ENCODE data around the gene MSX2.

Gene MSX2

DNA sequence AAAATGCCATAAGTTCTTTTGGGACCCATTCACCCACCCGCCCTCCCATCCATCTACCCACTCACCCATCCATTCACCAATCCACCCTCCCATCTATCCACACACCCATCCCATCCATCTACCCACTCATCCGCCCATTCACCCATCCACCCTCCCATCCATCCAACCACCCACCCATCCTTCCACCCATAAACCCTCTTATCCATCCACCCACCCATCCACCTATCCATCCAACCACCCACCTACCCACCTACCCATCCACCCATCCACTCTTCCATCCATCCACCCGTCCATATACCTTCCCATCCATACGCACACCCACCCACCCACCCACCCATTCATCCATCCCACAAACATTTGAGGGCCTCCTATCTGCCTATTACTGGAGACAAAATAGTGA lies 43.3 kb downstream of the MSX2 start:
- H3K27ac Mint-ChIP-seq: no peak overlapping the region
- H3K4me3 Mint-ChIP-seq: no peak overlapping the region
- H3K4me1 Mint-ChIP-seq: no peaks in the 10 kb centered on the region
- peaks cover 10% of the 10 kb centered on the region for H3K27me3 Mint-ChIP-seq (ENCODE audit: low read depth, poor library complexity)
- DNase-seq: no peak
- H3K9me3 Mint-ChIP-seq: no peaks in the 10 kb centered on the region
- H3K36me3 Mint-ChIP-seq (ENCODE audit: low read depth): no peaks in the 10 kb centered on the region
- TF ChIP-seq, protein P1, sequence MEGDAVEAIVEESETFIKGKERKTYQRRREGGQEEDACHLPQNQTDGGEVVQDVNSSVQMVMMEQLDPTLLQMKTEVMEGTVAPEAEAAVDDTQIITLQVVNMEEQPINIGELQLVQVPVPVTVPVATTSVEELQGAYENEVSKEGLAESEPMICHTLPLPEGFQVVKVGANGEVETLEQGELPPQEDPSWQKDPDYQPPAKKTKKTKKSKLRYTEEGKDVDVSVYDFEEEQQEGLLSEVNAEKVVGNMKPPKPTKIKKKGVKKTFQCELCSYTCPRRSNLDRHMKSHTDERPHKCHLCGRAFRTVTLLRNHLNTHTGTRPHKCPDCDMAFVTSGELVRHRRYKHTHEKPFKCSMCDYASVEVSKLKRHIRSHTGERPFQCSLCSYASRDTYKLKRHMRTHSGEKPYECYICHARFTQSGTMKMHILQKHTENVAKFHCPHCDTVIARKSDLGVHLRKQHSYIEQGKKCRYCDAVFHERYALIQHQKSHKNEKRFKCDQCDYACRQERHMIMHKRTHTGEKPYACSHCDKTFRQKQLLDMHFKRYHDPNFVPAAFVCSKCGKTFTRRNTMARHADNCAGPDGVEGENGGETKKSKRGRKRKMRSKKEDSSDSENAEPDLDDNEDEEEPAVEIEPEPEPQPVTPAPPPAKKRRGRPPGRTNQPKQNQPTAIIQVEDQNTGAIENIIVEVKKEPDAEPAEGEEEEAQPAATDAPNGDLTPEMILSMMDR (IDR thresholded peaks at IDR 0.05): no peak

DNA sequence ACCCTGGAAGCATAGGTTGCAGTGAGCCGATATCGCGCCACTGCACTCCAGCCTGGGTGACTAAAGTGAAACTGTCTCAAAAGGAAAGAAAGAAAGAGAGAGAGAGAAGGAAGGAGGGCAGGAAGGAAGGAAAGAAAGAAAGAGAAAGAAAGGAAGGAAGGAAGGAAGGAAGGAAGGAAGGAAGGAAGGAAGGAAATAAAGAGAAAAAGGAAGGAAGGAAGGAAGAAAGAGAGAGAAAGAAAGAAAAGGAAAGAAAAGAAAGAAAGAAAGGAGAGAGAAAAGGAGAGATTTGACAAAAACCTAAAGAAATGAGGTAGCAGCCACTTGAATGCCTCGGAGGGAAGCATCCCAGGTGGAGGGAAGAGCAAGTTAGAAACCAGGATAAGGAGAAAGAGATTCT lies 44.6 kb downstream of the MSX2 start:
- Mint-ChIP-seq H3K9me3 (no peaks in the 10 kb centered on the region), H3K4me1 (no peaks in the 10 kb centered on the region), H3K27ac (no peak overlapping the region), H3K27me3 (ENCODE audit: low read depth, poor library complexity) (peaks cover 10% of the 10 kb centered on the region), H3K36me3 (ENCODE audit: low read depth) (no peaks in the 10 kb centered on the region), H3K4me3 (no peak overlapping the region)
- TF ChIP-seq, protein P1 (IDR thresholded peaks at IDR 0.05): no peak
- DNase-seq: no peak

DNA sequence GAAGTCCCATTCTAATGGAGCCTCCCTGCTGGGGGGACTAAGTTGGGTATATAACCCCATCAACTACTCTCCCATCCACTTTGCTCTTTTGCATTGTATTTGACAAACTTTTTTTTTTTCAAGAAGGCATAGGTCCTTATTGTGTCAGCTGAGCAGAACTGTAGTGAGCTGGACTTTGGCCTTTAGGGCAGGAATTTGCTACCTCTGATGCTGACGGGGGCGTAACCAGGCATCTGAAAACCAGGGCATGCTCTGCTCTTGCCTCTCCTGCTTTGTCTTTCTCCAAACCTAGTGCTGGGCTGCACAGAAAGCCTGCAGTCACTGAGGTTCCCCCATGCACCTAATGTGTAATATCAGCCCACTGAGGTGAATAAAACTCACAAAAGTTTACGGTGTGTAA lies 49.0 kb downstream of the MSX2 start:
- no peaks in the 10 kb centered on the region for H3K4me1 Mint-ChIP-seq
- no peaks in the 10 kb centered on the region for H3K36me3 Mint-ChIP-seq (ENCODE audit: low read depth)
- no peak overlapping the region for H3K27ac Mint-ChIP-seq
- no peaks in the 10 kb centered on the region for H3K9me3 Mint-ChIP-seq
- DNase-seq: no peak
- no peak overlapping the region for H3K4me3 Mint-ChIP-seq
- TF ChIP-seq, protein P1 (IDR thresholded peaks at IDR 0.05): no peak
- H3K27me3 Mint-ChIP-seq (ENCODE audit: low read depth, poor library complexity): peaks cover 16% of the 10 kb centered on the region

GRCh38 chr5:174775081-174775480 lies 50.7 kb downstream of the MSX2 start:
- no peak overlapping the region for H3K4me3 Mint-ChIP-seq
- TF ChIP-seq, protein P1 (IDR thresholded peaks at IDR 0.05): no peak
- DNase-seq: no peak
- no peaks in the 10 kb centered on the region for H3K9me3 Mint-ChIP-seq
- H3K27ac Mint-ChIP-seq: no peak overlapping the region
- no peaks in the 10 kb centered on the region for H3K36me3 Mint-ChIP-seq (ENCODE audit: low read depth)
- H3K4me1 Mint-ChIP-seq: no peaks in the 10 kb centered on the region
- peaks cover 19% of the 10 kb centered on the region for H3K27me3 Mint-ChIP-seq (ENCODE audit: low read depth, poor library complexity)

- TF ChIP-seq, protein P1 (IDR thresholded peaks at IDR 0.05): no peak
- no peaks in the 10 kb centered on the region for H3K36me3 Mint-ChIP-seq (ENCODE audit: low read depth)
- no peaks in the 10 kb centered on the region for H3K4me1 Mint-ChIP-seq
- no peak overlapping the region for H3K27ac Mint-ChIP-seq
- DNase-seq: no peak
- peaks cover 5% of the 10 kb centered on the region for H3K9me3 Mint-ChIP-seq
- no peak overlapping the region for H3K4me3 Mint-ChIP-seq
- H3K27me3 Mint-ChIP-seq (ENCODE audit: low read depth, poor library complexity): peaks cover 19% of the 10 kb centered on the region
Measured at GRCh38 chr5:174777111-174777510, 52.7 kb downstream of the MSX2 start.

- no peak for DNase-seq
- H3K27me3 Mint-ChIP-seq (ENCODE audit: low read depth, poor library complexity): peaks cover 18% of the 10 kb centered on the region
Measured at GRCh38 chr5:174777583-174777982, 53.2 kb downstream of the MSX2 start.

More at GRCh38 chr5:174777583-174777982, 53.2 kb downstream of the MSX2 start:
- no peaks in the 10 kb centered on the region for H3K4me1 Mint-ChIP-seq
- peaks cover 5% of the 10 kb centered on the region for H3K9me3 Mint-ChIP-seq
- TF ChIP-seq, protein P1 (IDR thresholded peaks at IDR 0.05): no peak
- H3K27ac Mint-ChIP-seq: no peak overlapping the region
- H3K36me3 Mint-ChIP-seq (ENCODE audit: low read depth): no peaks in the 10 kb centered on the region
- H3K4me3 Mint-ChIP-seq: no peak overlapping the region

Data from nephron progenitor cell (in vitro differentiated cells).